CD4-positive, alpha-beta T cell (primary cell): ENCODE measurements around the gene OLFM1. TPM values are rescaled to one million over a fixed set of nuclear protein-coding genes. Genes with fewer than 3 reads are reported as not detected.

Experiments used
- ATAC-seq: fragments of 200-7000 bp; cut with Tn5 transposase; one replicate; pipeline ENCODE4 v1.10.0; 2022; ENCODE audit warnings: mild to moderate bottlenecking; ENCODE audit not compliant: poor library complexity
- CTCF ChIA-PET: fragments of 350-600 bp; sonication (Branson Sonifier 250); formaldehyde crosslinking; loops from one replicate; lab custom pipeline; 2021; ENCODE audit warnings: antibody characterized with exemption, inconsistent platforms; lab: Charles Lee
- POLR2A ChIA-PET: fragments of 350-600 bp; sonication (Branson Sonifier 250); formaldehyde crosslinking; loops from one replicate; lab custom pipeline; 2021; ENCODE audit warnings: antibody characterized with exemption, inconsistent platforms; lab: Charles Lee
- DNase-seq, 14 experiments: peaks; one replicate each; pipeline ENCODE4 v3.0.0-alpha.2; 2013 to 2020; ENCODE audit warnings: mixed read lengths in 2 of 14
- H3K27ac ChIP-seq, 2 donors: one replicate each; pipeline versions ENCODE4 v1.5.1 to v1.7.0; 2013; ENCODE audit warnings: low read length in 2 of 2, low read depth in 1 of 2, mild to moderate bottlenecking in 1 of 2
- H3K27me3 ChIP-seq, 2 experiments: 1 replicate in 1 of 2; 2 replicates in 1 of 2; pipeline versions ENCODE4 v1.6.1 to v1.7.0; 2013; ENCODE audit warnings: low read length in 2 of 2, control low read depth in 1 of 2, mild to moderate bottlenecking in 1 of 2, moderate library complexity in 1 of 2; ENCODE audit not compliant: insufficient read depth in 2 of 2, control insufficient read depth in 1 of 2
- H3K36me3 ChIP-seq: one replicate; pipeline ENCODE4 v1.6.1; 2013; ENCODE audit warnings: low read length, control low read depth; ENCODE audit not compliant: insufficient read depth
- H3K4me1 ChIP-seq: one replicate; pipeline ENCODE4 v1.6.1; 2013; ENCODE audit warnings: low read length, control low read depth; ENCODE audit not compliant: insufficient read depth
- H3K4me3 ChIP-seq: one replicate; pipeline ENCODE4 v1.5.1; 2013; ENCODE audit warnings: mild to moderate bottlenecking, low read length, moderate library complexity
- H3K9me3 ChIP-seq, 2 experiments: 1 replicate in 1 of 2; 2 replicates in 1 of 2; pipeline versions ENCODE4 v1.6.1 to v1.7.0; 2013; ENCODE audit warnings: low read length in 2 of 2, mild to moderate bottlenecking in 2 of 2, control low read depth in 1 of 2, moderate library complexity in 1 of 2; ENCODE audit not compliant: control insufficient read depth in 1 of 2, insufficient read depth in 1 of 2
- H3K27ac Mint-ChIP-seq: one replicate; pipeline ENCODE4 v1.8.0; 2020; ENCODE audit warnings: mixed read lengths
- H3K27me3 Mint-ChIP-seq: one replicate; pipeline ENCODE4 v1.8.0; 2021; ENCODE audit warnings: mixed read lengths
- H3K36me3 Mint-ChIP-seq: one replicate; pipeline ENCODE4 v1.8.0; 2021; ENCODE audit warnings: low read depth, mixed read lengths
- H3K4me1 Mint-ChIP-seq: one replicate; pipeline ENCODE4 v1.8.0; 2021; ENCODE audit warnings: low read depth, mixed read lengths
- H3K4me3 Mint-ChIP-seq: one replicate; pipeline ENCODE4 v1.8.0; 2020; ENCODE audit warnings: mild to moderate bottlenecking, mixed read lengths
- H3K9me3 Mint-ChIP-seq: one replicate; pipeline ENCODE4 v1.8.0; 2020; ENCODE audit warnings: mixed read lengths
- intact Hi-C, 2 experiments: fragments of 100-400 bp; cut with DNase I in 1 of 2; cut with micrococcal nuclease in 1 of 2; formaldehyde crosslinking; loops; one replicate each; pipeline versions ENCODE4 v1.15.1 to v1.9.0; 2023 to 2025; cut with DNase I, micrococcal nuclease
- total RNA-seq, 174 experiments: library from RNA in 2 of 174; stranded (reverse) in 2 of 174; gene quantifications; one replicate each; pipeline ENCODE4 v1.2.3 and lab custom pipeline; 2021 to 2026
- TF ChIP-seq, protein P1 (sequence below): fragments of 200-600 bp; IDR thresholded peaks from one replicate; pipeline ENCODE4 v1.8.0; 2022; ENCODE audit warnings: antibody characterized with exemption, mild to moderate bottlenecking

Gene OLFM1
- total RNA-seq, 2 experiments from 2014 or later: not detected

- no peak overlapping the region for H3K27ac ChIP-seq
- no peak overlapping the region for H3K4me3 ChIP-seq
- POLR2A ChIA-PET: no interaction called here
- no peaks in the 10 kb centered on the region for H3K36me3 ChIP-seq
- peaks cover 0 to 30% of the 10 kb centered on the region in 2 experiments for H3K9me3 ChIP-seq
- no peaks in the 10 kb centered on the region for H3K4me1 ChIP-seq
- TF ChIP-seq, protein P1, sequence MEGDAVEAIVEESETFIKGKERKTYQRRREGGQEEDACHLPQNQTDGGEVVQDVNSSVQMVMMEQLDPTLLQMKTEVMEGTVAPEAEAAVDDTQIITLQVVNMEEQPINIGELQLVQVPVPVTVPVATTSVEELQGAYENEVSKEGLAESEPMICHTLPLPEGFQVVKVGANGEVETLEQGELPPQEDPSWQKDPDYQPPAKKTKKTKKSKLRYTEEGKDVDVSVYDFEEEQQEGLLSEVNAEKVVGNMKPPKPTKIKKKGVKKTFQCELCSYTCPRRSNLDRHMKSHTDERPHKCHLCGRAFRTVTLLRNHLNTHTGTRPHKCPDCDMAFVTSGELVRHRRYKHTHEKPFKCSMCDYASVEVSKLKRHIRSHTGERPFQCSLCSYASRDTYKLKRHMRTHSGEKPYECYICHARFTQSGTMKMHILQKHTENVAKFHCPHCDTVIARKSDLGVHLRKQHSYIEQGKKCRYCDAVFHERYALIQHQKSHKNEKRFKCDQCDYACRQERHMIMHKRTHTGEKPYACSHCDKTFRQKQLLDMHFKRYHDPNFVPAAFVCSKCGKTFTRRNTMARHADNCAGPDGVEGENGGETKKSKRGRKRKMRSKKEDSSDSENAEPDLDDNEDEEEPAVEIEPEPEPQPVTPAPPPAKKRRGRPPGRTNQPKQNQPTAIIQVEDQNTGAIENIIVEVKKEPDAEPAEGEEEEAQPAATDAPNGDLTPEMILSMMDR: no peak
- Mint-ChIP-seq H3K4me3 (no peak overlapping the region), H3K9me3 (no peaks in the 10 kb centered on the region), H3K27ac (no peak overlapping the region), H3K4me1 (no peaks in the 10 kb centered on the region), H3K36me3 (no peaks in the 10 kb centered on the region), H3K27me3 (peaks cover 9% of the 10 kb centered on the region)
- DNase-seq (no peak), ATAC-seq (no peak)
- no peaks in the 10 kb centered on the region for H3K27me3 ChIP-seq
- CTCF ChIA-PET: no interaction called here
- intact Hi-C loops: no loop called here
Observed at GRCh38 chr9:135127718-135128670, 40.5 kb downstream of the OLFM1 start.

GRCh38 chr9:135129137-135129695 lies 41.7 kb downstream of the OLFM1 start:
- H3K36me3 ChIP-seq: no peaks in the 10 kb centered on the region
- H3K27ac Mint-ChIP-seq: no peak overlapping the region
- H3K4me1 Mint-ChIP-seq: no peaks in the 10 kb centered on the region
- no peak for ATAC-seq
- H3K4me3 ChIP-seq: no peak overlapping the region
- TF ChIP-seq, protein P1: no peak
- intact Hi-C loops: no loop called here
- DNase-seq: no peak
- no peak overlapping the region for H3K4me3 Mint-ChIP-seq
- POLR2A ChIA-PET: no interaction called here
- H3K4me1 ChIP-seq: no peaks in the 10 kb centered on the region
- H3K27ac ChIP-seq: no peak overlapping the region
- H3K36me3 Mint-ChIP-seq: no peaks in the 10 kb centered on the region
- H3K9me3 ChIP-seq: peaks cover 0 to 38% of the 10 kb centered on the region in 2 experiments
- H3K9me3 Mint-ChIP-seq: no peaks in the 10 kb centered on the region
- peaks cover 11% of the 10 kb centered on the region for H3K27me3 Mint-ChIP-seq
- CTCF ChIA-PET: no interaction called here
- H3K27me3 ChIP-seq: no peaks in the 10 kb centered on the region

DNA sequence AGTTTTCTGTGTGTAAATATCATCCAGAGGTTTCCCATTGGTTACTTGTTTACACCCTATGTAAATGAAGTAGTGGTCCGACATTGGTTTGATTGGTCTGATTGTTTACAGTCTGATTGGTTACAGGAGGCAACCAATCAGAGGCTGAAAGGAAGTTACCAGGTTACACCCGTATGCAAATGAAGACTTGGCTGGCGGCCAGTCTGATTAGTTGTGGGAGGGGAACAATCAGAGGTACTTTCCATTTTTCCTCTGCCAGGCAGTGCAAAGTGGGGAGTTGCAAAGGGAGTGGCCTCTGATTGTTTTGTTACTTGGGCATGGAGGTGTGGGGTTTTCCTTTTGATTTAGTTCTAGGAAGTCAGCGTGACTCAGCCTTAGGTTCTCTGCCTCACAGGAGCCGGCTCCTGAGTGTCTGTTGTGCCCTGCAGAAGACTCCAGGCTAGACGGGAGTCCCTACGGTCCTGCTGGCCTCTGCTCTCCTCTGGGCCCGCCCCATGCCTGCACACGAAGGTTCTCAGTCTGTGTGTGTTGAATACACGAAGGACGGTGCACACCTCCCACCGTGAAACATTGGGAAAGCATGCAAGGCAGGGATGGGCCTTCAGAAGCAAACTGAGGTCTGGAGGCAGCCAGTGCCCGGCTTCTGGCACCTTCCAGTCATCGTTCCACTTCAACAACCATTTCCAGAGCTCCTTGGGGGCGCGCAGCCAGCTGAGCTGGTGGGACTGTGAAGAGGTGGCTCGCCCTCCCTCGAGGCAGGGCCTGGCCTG lies 42.9 kb downstream of the OLFM1 start:
- intact Hi-C loops: no loop called here

More for the DNA sequence above, 42.9 kb downstream of the OLFM1 start:
- DNase-seq (no peak), ATAC-seq (no peak)
- ChIA-PET POLR2A (no interaction called here), CTCF (no interaction called here)
- H3K27me3 Mint-ChIP-seq: peaks cover 11% of the 10 kb centered on the region
- no peaks in the 10 kb centered on the region for H3K9me3 Mint-ChIP-seq
- H3K4me1 ChIP-seq: no peaks in the 10 kb centered on the region
- H3K36me3 Mint-ChIP-seq: no peaks in the 10 kb centered on the region
- TF ChIP-seq, protein P1: no peak
- H3K27ac ChIP-seq: no peak overlapping the region
- H3K4me3 Mint-ChIP-seq: no peak overlapping the region
- no peak overlapping the region for H3K4me3 ChIP-seq
- peaks cover 0 to 2% of the 10 kb centered on the region in 2 experiments for H3K27me3 ChIP-seq
- no peaks in the 10 kb centered on the region for H3K4me1 Mint-ChIP-seq
- peaks cover 0 to 49% of the 10 kb centered on the region in 2 experiments for H3K9me3 ChIP-seq
- no peak overlapping the region for H3K27ac Mint-ChIP-seq
- no peaks in the 10 kb centered on the region for H3K36me3 ChIP-seq
